ENCODE measurements around the gene NEAT1. TPM values are rescaled to one million over a fixed set of nuclear protein-coding genes. Genes with fewer than 3 reads are reported as not detected.

NEAT1 gene
- total RNA-seq, 2 experiments from 2014 or later: 221 to 223 TPM

- no peaks in the 10 kb centered on the region for H3K27me3 Mint-ChIP-seq
- H3K36me3 ChIP-seq (ENCODE audit: insufficient read depth, low read length): no peaks in the 10 kb centered on the region
- no peak for ATAC-seq (ENCODE audit: poor library complexity)
- H3K9me3 ChIP-seq (ENCODE audit: control insufficient read depth in 1 of 2, insufficient read depth in 1 of 2, low read length in 2 of 2): no peaks in the 10 kb centered on the region
- ChIA-PET POLR2A (interaction anchor here (4.0 to 18.1 kb wide), 2 partner anchors 30 to 50 kb away, joined by 58 to 968 read pairs; partner anchors contain the start of genes MALAT1 and NEAT1), CTCF (interaction anchor here (0.6 to 6.5 kb wide), 5 partner anchors 25 to 426 kb away, joined by 3 to 46 read pairs (median 7); partner anchors contain the start of genes MALAT1 and SLC25A45)
- DNase-seq: no peak
- peaks cover 43% of the 10 kb centered on the region for H3K4me1 ChIP-seq (ENCODE audit: insufficient read depth, low read length)
- H3K27ac ChIP-seq (ENCODE audit: low read depth in 1 of 2, low read length in 2 of 2): no peak overlapping the region
- TF ChIP-seq CTCF (IDR thresholded peaks at IDR 0.05): no peak
- H3K36me3 Mint-ChIP-seq (ENCODE audit: low read depth): peaks cover 6% of the 10 kb centered on the region
- H3K4me3 Mint-ChIP-seq: no peak overlapping the region
- no peak overlapping the region for H3K4me3 ChIP-seq (ENCODE audit: low read length)
- peak overlapping the region; percentile 92 for H3K27ac Mint-ChIP-seq
- H3K27me3 ChIP-seq (ENCODE audit: control insufficient read depth in 1 of 2, insufficient read depth in 2 of 2, low read length in 2 of 2): no peaks in the 10 kb centered on the region
- no peaks in the 10 kb centered on the region for H3K9me3 Mint-ChIP-seq
- intact Hi-C loops (cut with DNase I, micrococcal nuclease): loop anchor here (2.0 to 5.0 kb wide), 2 partner anchors 34 to 43 kb away; no protein-coding TSS in a partner anchor
- H3K4me1 Mint-ChIP-seq (ENCODE audit: low read depth): peaks cover 27% of the 10 kb centered on the region
Observed at GRCh38 chr11:65473278-65473860, 50.8 kb downstream of the NEAT1 start.

GRCh38 chr11:65474864-65475263 lies 52.3 kb downstream of the NEAT1 start:
- Histone ChIP-seq H3K27me3 (ENCODE audit: control insufficient read depth in 1 of 2, insufficient read depth in 2 of 2, low read length in 2 of 2) (no peaks in the 10 kb centered on the region), H3K27ac (ENCODE audit: low read depth in 1 of 2, low read length in 2 of 2) (peak overlapping the region in 1 of 2 donors; percentile 1), H3K36me3 (ENCODE audit: insufficient read depth, low read length) (no peaks in the 10 kb centered on the region), H3K4me1 (ENCODE audit: insufficient read depth, low read length) (peaks cover 48% of the 10 kb centered on the region), H3K9me3 (ENCODE audit: control insufficient read depth in 1 of 2, insufficient read depth in 1 of 2, low read length in 2 of 2) (no peaks in the 10 kb centered on the region), H3K4me3 (ENCODE audit: low read length) (no peak overlapping the region)
- no peak for TF ChIP-seq CTCF (IDR thresholded peaks at IDR 0.05)
- H3K4me3 Mint-ChIP-seq: peak overlapping the region; percentile 83
- peaks cover 27% of the 10 kb centered on the region for H3K4me1 Mint-ChIP-seq (ENCODE audit: low read depth)
- no peaks in the 10 kb centered on the region for H3K9me3 Mint-ChIP-seq
- H3K27ac Mint-ChIP-seq: peak overlapping the region; percentile 99
- ChIA-PET CTCF (interaction anchor here (0.9 to 1.3 kb wide), 2 partner anchors 24 to 93 kb away, joined by 3 to 4 read pairs; partner anchors contain the start of genes MALAT1 and SLC25A45), POLR2A (interaction anchor here (0.6 to 18.1 kb wide), 3 partner anchors 28 to 144 kb away, joined by 3 to 968 read pairs (median 110); partner anchors contain the start of genes MALAT1 and NEAT1)
- intact Hi-C loops (cut with DNase I, micrococcal nuclease): loop anchor here in 1 of 2 experiments (5.0 kb wide), 1 partner anchor 32 kb away; no protein-coding TSS in a partner anchor
- H3K27me3 Mint-ChIP-seq: no peaks in the 10 kb centered on the region
- no peak for ATAC-seq (ENCODE audit: poor library complexity)
- no peak for DNase-seq
- peaks cover 6% of the 10 kb centered on the region for H3K36me3 Mint-ChIP-seq (ENCODE audit: low read depth)

GRCh38 chr11:65476632-65477148 lies 54.1 kb downstream of the NEAT1 start:
- no peaks in the 10 kb centered on the region for H3K27me3 Mint-ChIP-seq
- H3K4me3 ChIP-seq (ENCODE audit: low read length): peak overlapping the region; percentile 80
- peak; percentile 0 for ATAC-seq (ENCODE audit: poor library complexity)

More at GRCh38 chr11:65476632-65477148, 54.1 kb downstream of the NEAT1 start:
- Mint-ChIP-seq H3K27ac (peak overlapping the region; percentile 99), H3K36me3 (ENCODE audit: low read depth) (peaks cover 6% of the 10 kb centered on the region), H3K4me1 (ENCODE audit: low read depth) (peaks cover 22% of the 10 kb centered on the region), H3K9me3 (no peaks in the 10 kb centered on the region), H3K4me3 (peak overlapping the region; percentile 100)
- ChIA-PET POLR2A (interaction anchor here (0.8 to 18.1 kb wide), 6 partner anchors 27 to 54 kb away, joined by 3 to 968 read pairs (median 4); partner anchors contain the start of genes MALAT1, NEAT1 and SCYL1), CTCF (interaction anchor here (0.8 to 1.5 kb wide), 3 partner anchors 20 to 95 kb away, joined by 3 to 7 read pairs (median 4); no protein-coding TSS in a partner anchor)
- Histone ChIP-seq H3K9me3 (ENCODE audit: control insufficient read depth in 1 of 2, insufficient read depth in 1 of 2, low read length in 2 of 2) (no peaks in the 10 kb centered on the region), H3K36me3 (ENCODE audit: insufficient read depth, low read length) (no peaks in the 10 kb centered on the region), H3K27ac (ENCODE audit: low read depth in 1 of 2, low read length in 2 of 2) (peak overlapping the region; percentile 94 to 99), H3K4me1 (ENCODE audit: insufficient read depth, low read length) (peaks cover 40% of the 10 kb centered on the region), H3K27me3 (ENCODE audit: control insufficient read depth in 1 of 2, insufficient read depth in 2 of 2, low read length in 2 of 2) (no peaks in the 10 kb centered on the region)
- intact Hi-C loops (cut with DNase I, micrococcal nuclease): loop anchor here (1.0 to 2.0 kb wide), 2 partner anchors 21 to 30 kb away; no protein-coding TSS in a partner anchor
- DNase-seq: no peak
- TF ChIP-seq CTCF (IDR thresholded peaks at IDR 0.05): no peak
